GM12872 (cell line): ENCODE results near the gene CAPN7.

ENCODE experiments used
- CTCF ChIP-seq: IDR thresholded peaks from 3 replicates; pipeline ENCODE4 v1.5.1; 2011; ENCODE audit warnings: low read depth, mild to moderate bottlenecking, low read length, moderate library complexity; ENCODE audit not compliant: insufficient read depth

Gene CAPN7

GRCh38 chr3:15265655-15266509 lies 59.8 kb downstream of the CAPN7 start:
- no peak for TF ChIP-seq CTCF

GRCh38 chr3:15266510-15267376 lies 60.7 kb downstream of the CAPN7 start:
- TF ChIP-seq CTCF, result no peak

GRCh38 chr3:15267502-15267901 lies 61.5 kb downstream of the CAPN7 start:
- no peak for TF ChIP-seq CTCF

- TF ChIP-seq CTCF, result peak; percentile 96
Measured at GRCh38 chr3:15268033-15268631, 62.1 kb downstream of the CAPN7 start.

GRCh38 chr3:15269091-15269989 lies 63.3 kb downstream of the CAPN7 start:
- no peak for TF ChIP-seq CTCF

GRCh38 chr3:15271030-15271429 lies 65.0 kb downstream of the CAPN7 start:
- TF ChIP-seq CTCF, result no peak
